DOHH2 (cell line): Measurements from ENCODE around the gene ITPKB.

Experiments
- CTCF ChIP-seq: fragments of 200-600 bp; sonication (generic); IDR thresholded peaks from one replicate; pipeline ENCODE4 v1.5.1; 2014; ENCODE audit warnings: antibody characterized with exemption, mild to moderate bottlenecking, low read depth, low read length; ENCODE audit not compliant: poor library complexity, severe bottlenecking
- EZH2phosphoT487 ChIP-seq: fragments of 200-600 bp; sonication (generic); IDR thresholded peaks from 2 replicates; pipeline ENCODE4 v1.6.1; 2017; ENCODE audit warnings: borderline replicate concordance, mild to moderate bottlenecking, antibody characterized with exemption, low read length, moderate library complexity, mixed read lengths

GRCh38 chr1:226735576-226735975, 3.5 kb downstream of the ITPKB start:
- TF ChIP-seq CTCF (no peak), EZH2phosphoT487 (no peak)
